ENCODE data around the gene POLE.
A peak's percentile ranks its signal among the peaks of the same experiment; 100 is the strongest.
"Not testable (repeated sequence)": the region's sequence is repeated elsewhere in the genome, so short reads cannot be mapped to it uniquely, and the experiment has no call there.

POLE gene

DNA sequence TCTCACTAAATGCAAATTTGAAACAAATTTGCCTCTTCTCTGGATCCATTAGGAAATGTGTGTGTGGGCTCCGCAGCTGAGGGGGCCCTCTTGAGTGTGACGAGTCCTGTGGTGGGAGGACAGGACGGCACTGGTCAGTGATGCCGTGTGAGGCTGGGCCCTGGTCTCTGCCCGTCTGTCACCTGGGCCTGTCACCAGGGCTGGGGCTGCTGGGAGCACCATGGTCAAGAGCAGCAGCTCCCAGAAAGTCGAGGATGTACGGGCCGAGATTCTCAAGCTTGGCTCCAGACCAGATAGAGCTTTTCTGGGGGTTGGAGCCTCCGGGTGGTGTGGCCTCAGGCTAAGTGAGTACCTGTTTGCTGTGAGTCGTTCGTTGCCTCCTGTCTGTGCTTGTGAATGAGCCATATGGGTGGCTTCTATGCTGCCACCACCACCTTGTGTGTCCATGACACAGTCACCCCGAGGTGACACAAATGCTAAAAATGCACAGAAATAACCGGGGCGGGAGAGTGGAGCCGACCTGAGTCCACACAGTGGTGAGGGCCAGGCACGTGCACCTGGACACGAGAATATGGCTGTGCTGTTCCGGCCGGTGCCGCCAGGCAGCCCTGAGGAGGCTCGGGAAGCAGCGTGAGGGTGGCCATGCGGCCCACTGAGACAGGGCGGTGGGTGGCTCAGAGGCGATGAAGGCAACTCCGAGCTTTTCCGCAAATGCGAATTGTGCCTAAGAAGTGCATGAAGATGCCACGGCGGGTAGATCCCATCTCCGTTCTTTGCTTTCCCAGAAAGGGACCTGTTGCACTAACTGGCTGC lies 32.2 kb upstream of the POLE start:
- DNase-seq (ENCODE audit: low read depth), result no peak

DNA sequence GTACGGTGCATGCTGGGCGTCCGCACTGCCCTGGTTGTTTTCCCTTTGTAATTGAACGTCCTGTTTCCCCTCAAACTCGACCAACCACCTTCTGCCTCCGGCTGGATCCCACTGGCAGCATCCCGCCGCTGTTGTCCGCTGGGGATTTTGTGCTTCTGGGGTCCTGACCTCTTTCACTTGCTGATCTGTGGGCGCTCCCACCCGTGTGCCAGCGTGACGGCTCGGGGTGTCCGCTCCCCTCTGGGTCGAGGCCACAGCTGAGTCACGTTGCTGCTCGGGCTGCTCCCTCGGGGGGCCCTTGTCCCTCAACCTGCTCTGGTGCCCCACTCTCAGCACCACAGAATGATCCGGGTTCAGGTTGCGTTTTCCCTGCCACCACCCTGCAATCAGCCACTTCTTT lies 31.5 kb upstream of the POLE start:
- no peak for DNase-seq (ENCODE audit: low read depth)

DNA sequence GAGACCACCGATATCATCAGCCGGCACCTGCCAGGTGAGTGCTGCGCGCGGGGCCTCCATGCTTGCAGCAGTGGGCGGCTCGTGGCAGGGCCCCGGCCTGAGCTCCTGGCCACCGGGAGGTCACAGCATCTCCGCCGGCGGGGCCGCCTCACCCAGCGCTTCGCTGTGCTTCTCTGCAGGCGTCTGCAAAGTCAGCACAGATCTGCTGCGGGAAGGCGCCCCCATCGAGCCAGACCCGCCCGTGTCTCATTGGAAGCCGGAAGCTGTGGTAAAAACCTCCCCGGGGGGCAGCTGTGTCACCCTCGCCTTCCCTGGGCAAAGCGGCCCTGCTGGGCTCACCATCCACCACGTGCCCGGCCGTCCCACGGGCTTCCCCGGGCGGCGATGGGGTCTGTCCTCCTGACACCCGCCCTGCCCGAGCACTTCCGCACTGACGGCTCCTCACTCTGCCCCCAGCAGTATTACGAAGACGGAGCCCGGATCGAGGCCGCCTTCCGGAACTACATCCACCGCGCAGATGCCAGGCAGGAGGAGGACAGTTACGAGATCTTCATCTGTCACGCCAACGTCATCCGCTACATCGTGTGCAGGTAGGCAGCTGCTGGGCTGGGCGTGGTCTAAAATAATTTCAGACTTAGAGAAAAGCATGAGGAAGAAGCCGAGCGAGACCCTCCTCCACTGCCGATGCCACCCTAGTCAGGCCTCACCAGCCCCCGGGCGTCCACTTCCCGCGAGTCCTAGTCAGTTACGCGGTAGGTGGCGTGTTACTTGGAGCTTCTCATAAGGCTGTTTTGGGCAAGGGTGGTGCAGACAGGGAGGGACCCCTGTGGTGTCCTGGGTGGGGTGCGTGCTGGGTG lies 30.6 kb upstream of the POLE start:
- no peak for DNase-seq (ENCODE audit: low read depth)

DNA sequence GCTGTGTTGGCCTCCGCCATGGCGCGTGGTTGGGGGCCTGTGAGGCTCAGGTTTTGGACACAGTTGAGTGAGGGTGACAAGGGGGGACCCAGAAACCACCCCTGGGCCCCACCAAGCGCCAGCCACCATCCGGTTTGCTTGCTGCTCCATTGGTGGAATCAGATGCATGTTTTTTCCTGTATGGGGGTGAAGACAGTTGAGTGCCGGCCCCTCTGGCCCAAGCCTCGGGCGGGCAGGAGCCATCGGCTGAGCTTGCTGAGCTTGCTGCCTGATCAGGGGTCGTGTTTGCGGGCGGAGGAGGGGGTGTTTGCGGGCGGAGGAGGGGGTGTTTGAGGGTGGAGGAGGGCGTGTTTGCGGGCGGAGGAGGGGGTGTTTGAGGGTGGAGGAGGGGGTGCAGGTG lies 29.9 kb upstream of the POLE start:
- no peak for DNase-seq (ENCODE audit: low read depth)

DNA sequence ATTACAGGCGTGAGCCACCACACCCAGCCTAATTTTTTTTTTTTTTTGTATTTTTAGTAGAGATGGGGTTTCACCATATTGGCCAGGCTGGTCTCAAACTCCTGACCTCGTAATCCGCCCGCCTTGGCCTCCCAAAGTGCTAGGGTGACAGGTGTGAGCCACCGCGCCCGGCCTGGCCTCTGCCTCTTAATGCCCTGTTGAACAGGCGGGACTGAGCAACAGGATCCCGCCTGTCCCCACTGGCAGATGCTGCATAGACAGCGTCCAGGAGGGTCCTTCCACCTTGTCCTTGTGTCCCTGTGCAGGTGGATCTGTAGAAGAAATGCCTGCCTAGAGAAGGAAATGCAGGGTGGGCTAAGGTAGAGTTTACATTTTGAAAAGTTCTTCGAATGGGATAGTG lies 29.2 kb upstream of the POLE start:
- no peak for DNase-seq (ENCODE audit: low read depth)

DNA sequence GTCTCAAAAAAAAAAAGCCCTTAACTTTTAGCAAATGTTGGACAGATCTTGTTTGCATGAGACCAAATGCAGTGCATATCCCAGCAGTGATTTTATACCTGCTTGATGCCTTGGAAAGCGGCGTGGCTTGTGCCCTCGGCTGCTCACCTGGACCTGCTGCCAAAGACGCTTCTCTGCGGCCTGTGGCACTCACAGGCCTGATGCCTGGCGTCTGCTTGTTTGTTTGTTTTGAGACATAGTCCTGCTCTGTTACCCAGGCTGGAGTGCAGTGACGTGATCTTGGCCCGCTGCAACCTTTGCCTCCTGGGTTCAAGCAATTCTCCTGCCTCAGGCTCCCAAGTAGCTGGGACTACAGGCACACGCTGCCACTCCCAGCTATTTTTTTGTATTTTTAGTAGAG lies 28.7 kb upstream of the POLE start:
- no peak for DNase-seq (ENCODE audit: low read depth)

DNA sequence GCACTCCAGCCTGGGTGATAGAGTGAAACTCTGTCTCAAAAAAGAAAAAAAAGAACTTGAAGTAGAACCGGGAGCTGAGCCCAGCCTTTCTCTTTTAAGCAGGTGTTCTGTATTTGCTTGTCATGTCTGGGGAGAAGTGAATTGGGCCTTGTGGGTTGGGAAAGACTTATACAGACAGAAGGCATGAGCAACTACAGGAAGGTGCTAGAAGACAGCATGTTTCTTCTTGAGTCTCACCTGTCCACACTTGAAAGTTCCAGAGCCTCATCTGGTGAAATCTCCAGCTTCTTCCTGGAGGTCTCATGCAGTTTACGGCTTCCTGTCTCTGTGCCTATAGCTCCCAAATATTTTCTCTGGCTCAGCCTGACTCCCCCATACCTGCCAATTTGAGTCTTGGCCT lies 26.0 kb upstream of the POLE start:
- DNase-seq (ENCODE audit: low read depth), result no peak

DNA sequence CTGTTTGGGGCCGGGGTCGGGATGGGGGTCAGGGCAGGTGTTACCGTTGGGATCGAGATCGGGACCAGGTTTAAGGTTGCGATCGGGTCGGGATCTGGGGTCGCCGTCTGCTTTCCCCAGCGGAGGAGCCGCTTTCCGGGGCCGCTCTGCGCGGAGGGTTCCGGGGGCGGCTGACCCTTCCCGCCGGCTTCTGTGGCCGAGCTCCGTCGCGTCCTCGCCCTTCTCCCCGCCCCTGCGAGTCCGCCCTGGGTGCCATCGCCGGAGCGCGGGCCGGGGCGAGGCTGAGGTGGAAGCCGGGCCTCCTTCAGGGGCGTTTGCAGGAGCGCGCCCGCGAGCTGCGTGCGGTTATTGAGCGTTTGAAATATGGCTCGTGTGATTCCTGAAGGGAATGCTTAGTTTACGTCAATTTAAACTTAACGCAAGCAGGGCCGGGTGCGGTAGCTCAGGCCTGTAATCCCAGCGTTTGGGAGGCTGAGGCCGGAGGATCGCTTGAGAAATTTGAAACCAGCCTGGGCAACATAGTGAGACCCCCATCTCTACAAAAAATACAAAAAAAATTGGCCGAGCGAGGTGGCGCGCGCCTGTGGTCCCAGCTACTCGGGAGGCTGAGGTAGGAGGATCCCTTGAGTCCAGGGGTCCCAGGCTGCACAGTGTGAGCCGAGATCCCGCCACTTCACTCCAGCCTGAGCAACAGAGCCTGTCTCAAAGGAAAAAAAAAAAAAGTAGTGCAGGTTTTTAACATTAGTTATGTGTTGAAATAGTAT lies 24.1 kb upstream of the POLE start:
- no peak for DNase-seq (ENCODE audit: low read depth)

DNA sequence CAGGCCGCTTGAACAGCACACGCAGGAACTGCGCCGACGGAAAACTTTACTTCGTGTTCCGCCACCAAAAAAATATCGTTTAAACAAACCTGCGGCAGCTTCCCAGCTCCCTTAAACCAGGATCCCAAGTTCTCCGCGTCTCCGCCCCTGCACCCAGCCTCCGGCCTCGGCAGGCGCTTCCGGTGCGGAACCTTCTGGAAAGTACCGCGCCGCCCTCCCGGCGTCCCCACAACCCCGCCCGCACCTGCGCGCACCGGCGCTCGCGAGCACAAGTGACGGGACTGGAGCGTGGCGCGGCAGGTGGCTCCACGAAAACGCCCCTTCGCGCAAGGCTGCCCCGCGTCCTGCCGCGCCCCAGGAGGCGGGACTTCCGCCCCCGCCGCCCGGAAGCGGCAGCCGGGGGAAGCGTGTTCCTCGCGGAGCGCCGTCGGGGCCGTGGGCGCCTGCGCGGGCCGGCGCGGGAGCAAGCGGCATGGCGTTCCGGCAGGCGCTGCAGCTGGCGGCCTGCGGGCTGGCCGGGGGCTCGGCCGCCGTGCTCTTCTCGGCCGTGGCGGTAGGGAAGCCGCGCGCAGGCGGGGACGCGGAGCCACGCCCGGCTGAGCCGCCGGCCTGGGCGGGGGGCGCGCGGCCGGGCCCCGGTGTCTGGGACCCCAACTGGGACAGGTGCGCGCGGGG lies 23.4 kb upstream of the POLE start, which contains the start of gene PGAM5:
TSS of gene PGAM5 (plus strand) at position 438 of the 675 bp plus-strand sequence. CDS start at position 473, 35 bp downstream.
- DNase-seq (ENCODE audit: low read depth), result peak; percentile 74

DNA sequence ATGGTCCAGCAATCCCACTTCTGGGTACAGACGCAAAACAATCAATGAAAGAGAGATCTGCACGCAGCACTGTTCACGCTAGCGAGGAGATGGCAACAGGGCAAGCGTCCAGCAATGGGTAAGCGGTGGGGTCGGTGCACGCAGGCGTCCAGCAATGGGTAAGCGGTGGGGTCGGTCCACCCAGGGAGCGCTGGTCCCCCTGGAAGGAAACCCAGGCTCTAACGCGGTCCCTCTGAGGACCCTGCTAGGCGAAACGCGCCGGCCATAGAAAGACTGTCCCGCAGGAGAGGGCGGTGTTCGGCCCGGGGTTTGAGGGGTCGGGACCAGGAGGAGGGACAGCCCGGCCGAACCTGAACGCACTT lies 22.9 kb upstream of the POLE start:
- no peak for DNase-seq (ENCODE audit: low read depth)

DNA sequence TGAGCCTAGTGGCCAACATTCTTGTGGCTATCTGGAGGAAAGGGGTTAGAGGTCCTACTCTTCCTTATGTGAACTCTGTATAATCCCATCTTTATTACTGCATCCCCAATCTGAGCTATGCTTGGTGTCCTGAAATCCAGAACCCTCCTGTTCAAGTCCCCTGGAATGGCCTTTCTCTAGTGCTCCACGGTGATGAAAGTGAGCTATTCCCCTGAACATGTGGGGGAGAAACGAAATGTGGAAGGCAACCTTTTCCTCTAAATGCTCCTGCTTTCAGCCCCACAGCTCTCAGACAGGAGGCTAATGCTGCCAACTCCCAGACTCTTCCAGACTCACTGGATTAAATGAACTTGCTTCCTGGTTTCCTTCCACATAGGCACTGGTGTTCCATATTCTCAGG lies 21.0 kb upstream of the POLE start:
- no peak for DNase-seq (ENCODE audit: low read depth)

DNA sequence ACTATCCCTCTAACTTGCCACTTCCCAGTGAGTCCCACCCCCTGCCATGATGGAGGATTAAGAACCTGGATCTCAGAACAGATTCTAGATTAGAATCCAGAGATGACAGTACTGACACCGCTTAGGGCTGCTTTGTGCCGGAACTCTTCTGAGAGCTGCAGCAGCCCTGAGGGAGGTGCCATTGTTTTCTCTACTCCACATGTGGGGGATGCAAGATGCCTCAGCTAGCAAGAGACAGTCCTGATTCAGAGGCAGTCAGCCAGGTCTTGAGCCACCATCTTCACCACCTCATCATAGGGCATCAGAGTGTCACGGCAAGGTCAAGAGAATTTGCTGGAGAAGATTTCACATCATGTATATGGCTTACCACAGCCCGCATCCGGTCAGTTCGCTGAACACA lies 20.1 kb upstream of the POLE start:
- no peak for DNase-seq (ENCODE audit: low read depth)

DNA sequence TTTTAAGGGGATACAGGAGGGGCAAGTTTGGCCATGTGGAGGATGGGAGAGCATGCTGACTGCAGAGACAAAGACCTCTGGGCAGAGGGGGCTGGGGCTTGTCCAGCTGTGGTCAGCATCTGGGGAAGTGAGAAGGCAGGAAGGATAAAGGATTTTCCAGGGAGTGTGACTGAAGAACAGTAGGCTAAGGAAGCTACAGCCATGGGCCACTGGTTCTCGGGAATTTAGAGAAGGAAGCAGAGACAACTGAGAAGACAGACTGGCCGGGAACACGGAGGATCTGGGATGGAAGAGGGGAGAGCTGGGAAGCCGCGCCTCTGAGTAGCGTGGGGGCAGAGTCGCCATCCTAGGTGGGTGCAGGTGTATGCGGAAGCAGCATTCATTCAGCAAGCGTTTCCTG lies 16.5 kb upstream of the POLE start:
- no peak for DNase-seq (ENCODE audit: low read depth)

DNA sequence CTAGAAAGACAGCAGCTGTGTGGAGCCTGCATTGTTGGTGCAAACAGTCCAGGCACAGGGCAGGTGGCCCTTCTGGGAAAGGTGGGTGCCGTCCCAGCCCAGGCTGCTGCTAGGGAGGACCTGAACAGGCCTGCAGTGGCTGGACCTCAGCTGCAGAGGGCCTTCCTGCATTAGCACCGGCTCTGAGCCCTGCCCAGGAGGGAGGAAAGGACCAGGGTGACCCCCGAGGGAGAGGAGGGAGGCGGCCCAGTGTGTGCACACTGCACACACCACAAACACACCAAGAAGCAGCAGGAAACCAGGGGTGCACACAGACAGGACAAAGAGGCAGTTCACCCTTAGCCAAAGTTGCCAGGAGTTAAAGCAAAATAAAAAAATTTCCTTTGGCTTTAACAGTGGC lies 15.5 kb upstream of the POLE start:
- DNase-seq (ENCODE audit: low read depth), result no peak

DNA sequence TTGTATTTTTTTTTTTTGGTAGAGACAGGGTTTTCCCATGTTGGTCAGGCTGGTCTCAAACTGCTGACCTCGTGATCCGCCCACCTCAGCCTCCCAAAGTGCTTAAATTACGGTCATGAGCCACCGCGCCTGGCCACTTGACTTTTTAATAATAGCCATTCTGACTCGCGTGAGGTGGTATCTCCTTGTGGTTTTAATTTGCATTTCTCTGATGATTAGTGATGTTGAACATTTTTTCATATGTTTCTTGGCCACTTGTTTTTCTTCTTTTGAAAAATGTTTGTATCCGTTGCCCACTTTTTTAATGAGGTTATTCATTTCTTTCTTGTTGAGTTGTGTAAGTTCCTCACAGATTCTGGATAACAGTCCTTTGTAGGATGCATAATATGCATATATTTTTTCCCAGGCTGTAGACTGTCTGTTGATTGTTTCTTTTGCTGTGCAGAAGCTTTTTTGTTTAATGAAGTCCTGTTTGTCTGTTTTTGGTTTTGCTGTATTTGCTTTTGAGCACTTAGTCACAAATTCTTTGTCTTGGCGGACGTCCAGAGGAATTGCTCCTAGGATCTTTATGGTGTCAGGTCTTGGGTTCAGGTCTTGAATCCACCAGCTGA lies 13.2 kb upstream of the POLE start:
- DNase-seq (ENCODE audit: low read depth), result no peak

DNA sequence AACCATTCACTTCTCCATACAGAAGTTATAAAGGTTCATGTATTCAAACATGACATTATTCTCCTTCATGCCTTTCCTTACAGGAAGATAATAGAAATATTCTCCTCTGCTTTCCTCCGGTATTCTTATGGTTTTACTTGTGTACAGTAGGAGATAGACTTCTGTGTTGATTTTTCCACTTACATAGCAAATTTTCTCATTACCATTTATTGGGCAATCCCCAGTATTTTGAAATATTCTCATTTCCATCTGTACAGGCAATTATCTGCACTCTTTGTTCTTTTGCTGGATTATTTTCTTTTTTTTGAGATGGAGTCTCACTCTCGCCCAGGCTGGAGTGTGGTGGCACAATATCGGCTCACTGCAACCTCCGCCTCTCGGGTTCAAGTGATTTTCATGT lies 11.2 kb upstream of the POLE start:
- DNase-seq (ENCODE audit: low read depth), result no peak

DNA sequence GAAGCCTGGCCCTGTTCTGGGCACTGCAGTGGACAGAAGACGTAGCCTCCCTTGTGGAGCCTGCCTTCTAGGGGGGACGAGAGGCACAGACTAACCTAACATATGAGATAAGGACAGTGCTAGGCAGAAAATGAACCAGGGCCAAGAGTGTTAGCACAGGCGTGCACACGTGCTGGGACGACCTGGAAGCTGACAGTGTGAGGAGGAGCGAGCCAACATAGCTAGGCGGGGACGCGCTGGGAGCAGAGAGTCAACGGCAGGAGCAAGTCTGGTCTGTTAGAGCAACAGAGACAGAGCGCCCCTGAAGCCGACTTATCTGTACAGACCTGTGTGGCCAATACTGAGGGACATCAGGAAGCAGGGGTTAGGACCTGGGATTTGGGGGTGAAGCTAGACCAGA lies 8.3 kb upstream of the POLE start:
- no peak for DNase-seq (ENCODE audit: low read depth)

DNA sequence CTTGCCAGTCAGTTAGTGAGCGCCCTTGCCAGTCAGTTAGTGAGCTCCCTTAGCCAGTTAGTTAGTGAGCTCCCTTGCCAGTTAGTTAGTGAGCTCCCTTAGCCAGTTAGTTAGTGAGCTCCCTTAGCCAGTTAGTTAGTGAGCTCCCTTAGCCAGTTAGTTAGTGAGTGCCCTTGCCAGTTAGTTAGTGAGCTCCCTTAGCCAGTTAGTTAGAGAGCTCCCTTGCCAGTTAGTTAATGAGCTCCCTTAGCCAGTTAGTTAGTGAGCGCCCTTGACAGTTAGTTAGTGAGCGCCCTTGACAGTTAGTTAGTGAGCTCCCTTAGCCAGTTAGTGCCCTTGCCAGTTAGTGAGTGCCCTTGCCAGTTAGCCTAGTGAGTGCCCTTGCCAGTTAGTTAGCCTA lies 7.7 kb upstream of the POLE start:
- DNase-seq (ENCODE audit: low read depth), result not testable (repeated sequence)

DNA sequence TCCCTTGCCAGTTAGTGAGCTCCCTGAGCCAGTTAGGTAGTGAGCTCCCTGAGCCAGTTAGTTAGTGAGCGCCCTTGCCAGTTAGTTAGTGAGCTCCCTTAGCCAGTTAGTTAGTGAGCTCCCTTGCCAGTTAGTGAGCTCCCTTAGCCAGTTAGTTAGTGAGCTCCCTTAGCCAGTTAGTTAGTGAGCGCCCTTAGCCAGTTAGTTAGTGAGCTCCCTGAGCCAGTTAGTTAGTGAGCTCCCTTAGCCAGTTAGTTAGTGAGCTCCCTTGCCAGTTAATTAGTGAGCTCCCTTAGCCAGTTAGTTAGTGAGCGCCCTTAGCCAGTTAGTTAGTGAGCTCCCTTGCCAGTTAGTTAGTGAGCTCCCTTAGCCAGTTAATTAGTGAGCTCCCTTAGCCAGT lies 4.9 kb upstream of the POLE start:
- not testable (repeated sequence) for DNase-seq (ENCODE audit: low read depth)

DNA sequence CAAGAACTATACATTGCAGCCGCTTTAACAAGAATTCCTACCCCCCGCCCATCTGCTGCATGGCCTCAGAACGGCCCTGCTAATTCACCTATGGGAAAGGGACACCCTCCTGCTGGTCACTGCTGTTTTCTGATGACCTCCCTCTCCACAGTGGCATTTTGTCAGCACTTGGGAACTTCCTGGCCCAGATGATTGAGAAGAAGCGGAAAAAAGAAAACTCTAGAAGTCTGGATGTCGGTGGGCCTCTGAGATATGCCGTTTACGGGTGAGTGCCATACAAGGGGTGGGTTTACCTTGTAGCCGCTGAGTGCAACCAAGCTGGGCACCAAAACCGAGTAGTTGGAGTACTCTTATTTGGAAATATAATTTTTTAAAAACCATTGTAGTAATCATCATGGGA lies 3.0 kb upstream of the POLE start:
- no peak for DNase-seq (ENCODE audit: low read depth)

DNA sequence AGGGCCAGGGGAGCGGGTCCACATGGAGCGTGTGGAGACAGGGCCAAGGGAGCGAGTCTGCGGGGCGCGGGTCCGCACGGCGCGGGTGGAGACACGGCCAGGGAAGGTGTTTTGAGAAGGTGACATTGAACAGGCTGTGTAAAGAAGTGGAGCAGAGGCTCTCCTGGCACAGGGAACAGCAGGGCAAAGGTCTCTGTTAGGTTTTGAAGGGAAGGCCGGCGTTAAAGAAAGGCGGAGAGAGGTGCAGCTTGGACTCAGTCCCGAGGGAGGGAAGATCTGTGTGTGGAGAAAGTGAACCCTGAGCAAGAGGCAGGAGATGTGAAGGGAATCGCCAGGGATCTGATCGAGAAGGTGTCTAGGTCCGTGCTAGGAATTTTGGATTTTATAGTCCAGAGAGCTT lies 2.1 kb upstream of the POLE start:
- DNase-seq (ENCODE audit: low read depth), result no peak

DNA sequence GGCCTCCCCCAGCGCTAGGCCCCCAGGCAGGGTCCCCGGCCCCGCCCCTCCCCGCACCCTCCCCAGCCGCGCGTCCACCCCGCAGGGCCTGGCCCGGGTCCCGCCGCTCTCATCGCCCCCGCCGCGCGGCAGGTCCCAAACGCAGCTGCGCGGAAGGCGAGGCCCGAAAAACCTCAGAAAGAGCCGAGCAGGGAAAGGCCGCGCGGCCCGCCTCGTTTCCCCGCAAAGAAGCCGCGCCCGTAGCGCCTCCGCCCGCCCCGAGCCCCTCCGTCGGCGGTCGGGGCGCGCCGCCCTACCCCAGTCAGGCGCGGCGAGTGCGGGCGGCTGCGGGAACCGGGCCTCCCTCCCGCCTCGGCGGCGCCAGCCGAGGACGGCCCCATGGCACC lies 324 bp downstream of the POLE start:
- DNase-seq (ENCODE audit: low read depth), result no peak
